HG02938 (cell line): ENCODE data around the gene CACNA2D1.

Experiments
- ATAC-seq: cut with Tn5 transposase; IDR thresholded peaks from one replicate; pipeline ENCODE4 v1.9.1; 2021; ENCODE audit warnings: mild to moderate bottlenecking, moderate library complexity; ENCODE audit not compliant: unreplicated experiment

Gene CACNA2D1

DNA sequence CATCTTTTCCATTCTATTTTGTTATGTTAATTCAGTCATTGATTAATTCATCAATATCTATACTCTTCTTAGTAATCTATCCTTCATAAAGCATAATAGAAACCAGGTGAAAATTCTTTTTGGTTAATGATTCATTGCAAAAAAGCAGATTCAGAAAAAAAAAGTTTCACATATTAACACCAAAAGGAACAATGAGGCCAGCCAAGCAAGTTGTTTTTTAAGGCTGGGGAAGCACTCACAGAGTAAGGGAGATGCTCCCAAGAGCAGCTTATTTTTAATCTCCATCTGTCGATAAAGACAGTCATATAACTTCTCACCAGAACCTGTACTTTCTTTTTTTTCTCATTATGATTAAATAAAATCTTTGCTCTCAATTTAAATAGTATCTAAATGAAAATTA is 95.8 kb downstream of the CACNA2D1 start:
- ATAC-seq = no peak

DNA sequence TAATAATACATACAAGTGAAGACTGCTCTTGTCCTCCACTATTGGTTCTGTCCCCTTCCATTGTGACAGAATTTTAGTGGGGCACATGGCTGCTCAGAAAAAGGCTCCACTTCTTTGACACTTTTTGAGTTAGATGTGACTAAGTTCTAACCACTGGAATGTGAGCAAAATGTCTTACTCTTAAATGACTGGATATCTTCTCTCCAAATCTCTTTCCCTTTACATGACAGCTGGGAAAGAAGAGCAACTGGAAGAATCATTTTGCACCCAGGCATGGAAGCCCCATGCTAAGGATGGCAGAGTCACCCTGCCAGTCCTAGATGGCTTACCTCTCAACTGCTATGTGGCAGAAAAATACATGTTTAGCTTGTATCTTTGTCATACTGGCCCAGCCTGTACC is 97.7 kb downstream of the CACNA2D1 start:
- no peak for ATAC-seq

DNA sequence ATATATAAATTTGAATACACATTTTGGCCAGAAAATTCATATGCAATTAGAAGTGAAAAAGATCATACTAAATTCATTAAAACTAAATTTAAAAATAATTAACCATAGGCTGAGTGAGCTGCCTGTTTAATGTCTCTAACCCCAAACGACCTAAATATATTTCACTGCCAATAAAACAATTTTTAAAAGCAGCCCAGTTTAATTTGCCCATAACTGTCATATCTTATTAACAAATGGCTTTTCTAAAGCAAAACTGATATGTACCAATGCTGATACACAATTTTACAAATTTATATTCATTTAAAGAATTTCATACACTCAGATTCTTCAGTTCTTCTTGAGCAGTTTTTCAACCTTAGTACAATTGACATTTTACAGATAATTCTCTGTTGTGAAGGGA is 99.9 kb downstream of the CACNA2D1 start:
- no peak for ATAC-seq

DNA sequence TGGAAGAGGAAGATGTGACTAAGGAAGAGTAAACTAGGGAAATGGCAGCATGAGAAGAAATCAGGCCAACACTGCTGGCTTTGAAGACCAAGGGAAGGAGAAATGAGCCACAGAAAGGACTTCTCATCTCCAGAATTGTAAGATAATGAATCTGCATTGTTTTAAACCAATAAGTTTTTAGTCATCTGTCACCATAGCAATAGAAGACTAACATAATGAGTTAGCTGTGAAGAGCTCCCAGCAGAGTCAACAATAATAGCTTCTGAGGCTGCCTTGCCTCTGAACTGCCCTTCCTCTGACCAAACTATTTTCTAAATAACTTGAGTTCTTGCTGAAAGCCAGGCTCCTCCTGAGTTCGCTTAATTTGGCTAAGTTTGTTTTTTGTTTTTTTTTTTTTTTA is 103.6 kb downstream of the CACNA2D1 start:
- no peak for ATAC-seq

DNA sequence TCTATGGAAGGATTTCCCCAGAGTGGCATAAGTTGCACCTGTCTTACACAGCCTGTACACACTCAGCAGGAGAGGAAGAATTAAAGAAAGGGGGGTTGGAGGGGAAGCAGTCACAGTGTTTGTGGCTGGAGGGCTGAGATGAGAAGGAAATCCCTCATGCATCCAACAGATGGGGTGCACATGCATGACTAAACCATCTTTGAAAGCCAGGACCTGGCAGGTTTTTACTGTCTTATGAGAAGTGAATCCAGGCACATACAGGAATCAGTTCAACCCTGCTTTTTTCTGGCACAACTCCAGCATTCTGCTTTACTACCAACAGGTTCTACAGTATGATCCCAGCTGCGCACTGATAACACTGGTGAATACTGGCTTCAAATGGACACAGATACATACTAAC is 107.7 kb downstream of the CACNA2D1 start:
- ATAC-seq = no peak

DNA sequence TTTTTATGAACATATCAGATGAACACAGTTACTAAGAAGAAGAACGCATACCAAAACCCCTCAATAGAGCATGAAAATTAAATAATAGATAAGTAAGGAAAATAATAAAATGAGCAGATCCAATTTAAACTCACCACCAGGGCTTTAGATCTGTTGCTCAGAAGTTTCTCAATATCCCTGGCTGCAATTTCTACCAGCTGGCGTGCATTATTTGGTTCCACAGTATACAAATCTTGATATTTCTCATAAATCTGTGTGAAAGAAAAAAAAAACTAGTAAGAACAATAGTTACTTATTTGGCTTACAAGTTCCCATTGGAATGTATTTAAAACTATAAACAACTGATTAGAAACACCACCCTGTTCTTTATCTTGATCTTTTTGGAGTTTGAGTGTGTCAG is 108.6 kb downstream of the CACNA2D1 start:
- ATAC-seq = no peak

DNA sequence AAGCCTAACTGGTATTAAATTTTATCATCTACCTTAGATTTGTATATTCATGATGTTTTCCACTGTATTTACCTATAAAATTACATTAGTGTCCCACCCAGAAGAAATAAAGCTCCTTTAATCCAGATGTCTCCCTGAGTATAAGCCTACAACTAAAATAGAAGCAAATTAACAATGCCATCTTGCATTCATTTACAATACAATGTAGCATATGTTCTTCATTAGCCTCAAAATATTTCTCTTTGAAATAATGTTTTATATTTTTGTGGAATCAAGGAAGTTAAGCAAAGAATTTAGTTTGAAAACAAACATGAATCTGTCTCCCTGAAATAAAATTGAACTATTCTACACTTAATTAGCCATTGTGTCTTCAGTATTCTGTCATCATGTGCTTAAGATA is 112.3 kb downstream of the CACNA2D1 start:
- ATAC-seq = no peak

DNA sequence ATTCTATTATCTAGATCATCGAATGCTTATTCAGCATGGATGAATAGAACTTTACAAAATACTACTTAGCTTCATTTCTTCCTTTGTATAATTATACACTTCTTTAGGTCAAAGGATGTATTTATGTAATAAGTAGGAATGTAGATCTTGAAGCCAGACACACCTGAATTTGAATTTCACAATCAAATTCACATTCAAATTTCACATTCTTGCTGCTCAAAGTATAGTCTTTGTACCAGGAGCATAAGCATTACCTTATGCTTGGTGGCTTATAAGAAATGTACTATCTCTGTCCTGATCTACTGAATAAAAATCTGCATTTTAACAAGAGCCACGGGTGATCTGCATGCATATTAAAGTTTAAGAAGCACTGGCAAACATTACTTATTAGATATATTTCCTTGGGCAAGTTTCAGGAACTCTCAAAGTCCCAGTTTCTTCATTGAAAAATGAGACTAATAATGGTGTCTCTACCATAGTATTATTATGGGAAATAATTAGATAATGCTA is 112.8 kb downstream of the CACNA2D1 start:
- ATAC-seq = no peak

DNA sequence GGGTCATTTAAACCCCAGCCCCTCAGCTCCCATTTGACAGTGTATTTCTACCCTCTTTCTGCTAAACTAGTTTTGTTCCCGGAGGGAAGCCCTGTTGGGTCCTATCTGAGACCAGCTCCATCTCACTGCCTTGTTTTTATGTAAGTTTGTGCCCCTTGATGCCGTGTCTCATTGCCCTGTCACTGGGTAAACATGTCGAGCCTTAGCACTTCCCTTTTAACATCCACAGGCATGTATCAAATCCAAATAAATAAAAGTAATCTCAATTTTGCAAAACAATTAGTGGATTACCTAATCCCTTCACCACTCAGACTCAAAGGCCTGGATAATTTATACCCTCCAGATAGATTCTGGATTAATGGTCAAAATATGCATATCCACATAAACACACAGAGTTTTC is 115.7 kb downstream of the CACNA2D1 start:
- no peak for ATAC-seq

DNA sequence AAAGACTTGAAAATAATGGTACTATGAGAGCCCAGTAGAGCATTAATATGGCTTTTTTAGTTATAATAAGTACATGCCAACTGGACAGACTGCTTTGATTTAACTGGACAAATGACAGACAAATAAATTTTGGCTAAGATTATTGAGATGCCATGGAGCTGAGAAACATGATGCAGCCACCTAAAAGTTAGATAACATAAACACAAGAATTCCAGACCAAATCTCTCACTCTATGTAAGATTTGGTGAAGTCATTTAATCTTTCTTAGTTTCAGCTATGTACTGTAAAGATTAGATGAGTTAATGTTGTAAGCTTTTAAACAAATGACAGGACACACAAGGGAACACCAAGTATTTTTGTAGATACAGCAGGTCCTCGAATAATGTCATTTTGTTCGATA is 118.2 kb downstream of the CACNA2D1 start:
- no peak for ATAC-seq

DNA sequence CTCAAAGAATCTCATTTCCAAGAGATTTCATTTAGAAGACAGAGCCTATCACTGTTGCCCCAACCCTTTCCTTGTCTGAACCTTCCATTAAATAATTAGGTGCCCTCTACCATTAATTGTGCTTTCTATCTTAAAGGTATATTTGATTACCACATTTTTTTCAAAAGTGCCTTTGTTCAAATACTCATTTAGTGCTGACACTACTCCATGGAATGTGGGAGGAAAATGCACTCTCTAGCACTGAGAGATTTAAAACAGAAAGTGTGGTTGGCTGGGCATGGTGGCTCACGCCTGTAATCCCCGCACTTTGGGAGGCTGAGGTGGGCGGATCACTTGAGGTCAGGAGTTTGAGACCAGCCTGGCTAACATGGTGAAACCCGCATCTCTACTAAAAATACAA is 119.8 kb downstream of the CACNA2D1 start:
- no peak for ATAC-seq

DNA sequence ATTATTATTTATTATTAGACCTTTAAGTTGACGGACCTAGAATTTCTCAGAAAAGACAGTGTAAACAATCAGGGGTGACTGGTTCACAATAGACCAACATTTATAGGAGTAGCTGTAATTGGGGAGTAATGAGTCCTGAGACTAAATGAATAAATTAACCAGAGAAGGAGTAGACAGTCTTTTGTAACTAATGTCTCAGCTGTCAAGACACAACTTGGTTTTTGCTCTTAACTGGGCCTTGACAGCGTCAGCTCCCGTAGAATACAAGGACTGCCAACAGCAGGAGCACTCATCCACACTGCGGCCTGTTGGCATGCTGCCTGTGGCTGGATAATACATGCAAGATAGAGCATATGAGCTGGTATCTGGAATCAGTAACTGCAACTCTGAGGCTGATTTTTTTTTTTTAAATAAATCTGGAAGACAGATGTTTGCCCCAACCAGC is 123.9 kb downstream of the CACNA2D1 start:
- ATAC-seq = no peak

DNA sequence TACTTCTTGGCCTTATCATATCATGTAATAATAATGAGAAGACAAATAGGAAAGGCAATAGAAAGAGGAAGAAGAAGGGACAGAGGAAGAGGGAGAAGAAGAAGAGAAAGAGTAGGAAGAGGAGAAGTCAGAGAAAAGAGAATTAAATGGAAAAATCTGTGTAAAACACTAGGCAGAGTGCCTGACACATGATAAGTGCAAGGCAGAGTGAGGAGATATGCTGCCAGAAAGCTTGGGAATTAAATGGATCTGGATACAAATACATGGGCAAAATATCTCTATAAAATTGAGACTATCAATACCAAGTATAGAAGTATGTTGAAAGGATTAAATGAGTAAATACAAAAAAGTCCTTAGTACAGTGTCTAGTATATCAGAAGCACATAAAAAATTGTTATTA is 124.8 kb downstream of the CACNA2D1 start:
- no peak for ATAC-seq

DNA sequence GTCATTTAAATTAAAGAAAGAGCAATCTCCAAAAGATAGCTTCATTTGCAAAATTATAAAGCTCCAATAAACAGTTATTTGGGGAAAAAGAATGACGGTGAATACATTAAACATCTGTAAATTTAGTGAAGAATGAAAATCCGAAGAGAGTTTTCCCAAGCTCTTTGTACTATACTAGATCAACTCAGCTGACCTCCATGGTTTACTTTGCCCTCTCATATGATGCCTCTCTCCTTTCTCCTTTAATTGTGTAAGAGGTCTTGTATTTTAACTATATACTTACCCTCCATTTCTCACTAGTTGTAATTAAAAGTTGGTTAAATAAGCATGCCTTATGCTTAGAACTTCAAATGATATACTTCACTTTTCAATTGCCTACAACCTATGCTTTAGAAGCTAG is 125.8 kb downstream of the CACNA2D1 start:
- ATAC-seq = no peak

DNA sequence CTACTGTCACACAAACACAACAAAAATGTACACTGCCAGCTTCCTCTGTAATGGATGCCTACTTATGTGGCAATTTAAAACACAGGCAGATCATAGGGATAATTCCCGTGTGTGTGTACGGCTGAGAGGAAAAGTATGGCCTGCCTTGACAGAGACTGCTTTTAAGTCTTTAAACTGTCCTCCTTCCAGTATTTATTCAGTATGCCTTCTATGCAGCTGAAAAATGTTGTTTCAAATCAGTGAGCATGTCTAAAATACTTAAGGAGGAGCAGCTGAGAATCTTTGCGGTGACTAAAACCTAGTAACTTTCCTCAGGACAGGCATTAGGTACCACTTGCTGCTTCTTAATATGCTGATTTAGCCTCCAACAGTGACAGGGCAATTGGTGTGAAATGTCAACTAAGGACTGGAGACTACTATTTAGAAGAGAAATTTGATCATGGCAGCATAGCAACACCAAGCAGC is 126.3 kb downstream of the CACNA2D1 start:
- ATAC-seq = no peak

DNA sequence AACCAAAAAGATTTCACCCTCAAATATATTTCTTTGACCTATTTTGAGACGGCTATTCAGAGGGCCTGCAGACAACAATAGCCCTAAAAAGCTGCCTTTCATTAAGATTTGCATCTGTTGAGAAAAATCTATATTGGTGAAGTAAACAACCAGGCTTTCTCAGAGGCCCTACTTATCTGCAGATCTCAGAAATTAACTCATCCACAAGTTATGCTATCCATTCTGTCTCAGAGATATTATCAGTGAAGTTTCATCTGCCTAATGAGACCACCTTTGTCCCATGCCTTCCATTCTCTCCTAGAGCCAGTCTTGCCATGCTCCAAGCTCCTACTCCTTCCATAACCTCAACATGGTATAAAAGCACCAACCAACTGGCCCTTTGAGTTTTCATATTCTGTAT is 130.3 kb downstream of the CACNA2D1 start:
- ATAC-seq = no peak

DNA sequence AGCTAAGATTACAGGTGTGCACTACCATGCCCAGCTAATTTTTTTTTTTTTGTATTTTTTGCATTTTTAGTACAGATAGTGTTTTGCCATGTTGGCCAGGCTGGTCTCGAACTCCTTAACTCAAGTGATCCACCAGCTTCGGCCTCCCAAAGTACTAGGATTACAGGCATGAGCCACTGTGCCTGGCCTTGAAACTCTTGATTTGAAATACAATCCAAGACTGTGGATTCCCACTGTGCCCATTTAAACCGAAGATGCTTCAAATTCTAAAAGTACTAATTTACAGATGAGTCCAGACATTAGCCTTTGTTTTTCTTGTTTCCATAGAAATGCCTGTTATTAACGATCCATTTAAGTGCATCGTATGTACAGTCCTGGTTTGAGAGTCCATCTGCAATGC is 130.9 kb downstream of the CACNA2D1 start:
- no peak for ATAC-seq

DNA sequence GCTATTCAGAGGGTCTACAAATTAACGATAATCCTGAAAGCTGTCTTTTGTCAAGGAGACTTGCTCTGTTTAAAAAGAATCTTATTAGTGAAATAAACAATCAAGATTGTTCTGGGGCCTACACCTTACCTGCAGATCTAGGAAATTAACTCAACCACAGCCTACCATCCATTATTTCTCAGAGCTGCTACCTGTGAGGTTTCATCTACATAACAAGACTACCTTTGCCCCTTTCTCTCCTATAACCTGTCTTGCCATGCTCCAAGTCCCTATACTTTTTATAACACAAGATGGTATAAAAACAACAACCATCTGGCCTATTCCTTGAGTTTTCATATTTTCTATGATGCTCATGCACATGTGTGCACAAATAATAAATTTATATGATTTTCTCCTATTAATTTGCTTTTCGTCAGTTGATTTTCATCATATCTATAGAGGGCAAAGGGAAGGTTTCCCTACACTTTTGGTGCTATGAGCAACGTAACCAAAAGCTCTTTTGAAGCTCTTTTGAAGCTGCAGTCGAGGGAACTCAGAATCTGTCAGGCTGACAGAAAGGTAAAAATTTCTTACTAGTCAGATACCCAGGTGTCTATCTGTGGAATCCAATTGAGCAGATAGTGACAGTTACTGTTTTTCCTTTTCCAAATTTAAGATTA is 138.1 kb downstream of the CACNA2D1 start:
- no peak for ATAC-seq

DNA sequence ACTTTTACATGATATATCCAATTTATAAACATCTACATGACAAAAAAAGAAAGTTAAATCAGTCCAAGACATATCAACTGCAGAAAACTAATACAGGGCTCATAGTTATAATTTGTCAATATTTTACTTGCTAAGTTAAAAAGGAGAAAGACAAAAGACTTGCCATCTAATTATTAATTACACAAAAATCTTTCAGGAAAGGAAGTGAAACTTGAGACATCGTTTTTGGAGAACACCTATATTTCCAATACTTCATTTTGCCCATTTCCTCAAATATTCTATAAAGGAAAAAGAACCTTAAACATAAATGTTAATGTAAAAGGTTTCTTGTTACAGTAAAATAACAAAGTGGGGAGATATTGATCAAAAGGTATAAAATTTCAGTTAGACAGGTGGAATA is 148.7 kb downstream of the CACNA2D1 start:
- ATAC-seq = no peak

DNA sequence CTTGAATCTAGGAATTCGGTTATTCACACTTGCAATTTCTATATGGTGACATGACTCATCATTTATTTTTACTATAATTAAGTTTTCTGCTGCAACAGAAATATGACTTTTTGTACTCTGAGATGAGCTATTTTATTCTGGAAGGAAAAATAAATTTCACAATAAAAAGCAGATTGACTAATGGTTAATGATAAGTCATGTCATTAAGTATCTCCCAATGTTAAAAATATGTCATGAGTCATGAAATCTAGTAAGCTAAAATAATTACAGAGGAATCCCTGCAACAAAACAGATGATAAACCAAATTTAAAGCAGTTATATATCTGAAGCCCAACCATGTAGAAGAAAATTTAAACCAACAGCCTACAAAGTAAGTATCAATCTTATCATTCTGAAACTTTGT is 149.2 kb downstream of the CACNA2D1 start:
- no peak for ATAC-seq

DNA sequence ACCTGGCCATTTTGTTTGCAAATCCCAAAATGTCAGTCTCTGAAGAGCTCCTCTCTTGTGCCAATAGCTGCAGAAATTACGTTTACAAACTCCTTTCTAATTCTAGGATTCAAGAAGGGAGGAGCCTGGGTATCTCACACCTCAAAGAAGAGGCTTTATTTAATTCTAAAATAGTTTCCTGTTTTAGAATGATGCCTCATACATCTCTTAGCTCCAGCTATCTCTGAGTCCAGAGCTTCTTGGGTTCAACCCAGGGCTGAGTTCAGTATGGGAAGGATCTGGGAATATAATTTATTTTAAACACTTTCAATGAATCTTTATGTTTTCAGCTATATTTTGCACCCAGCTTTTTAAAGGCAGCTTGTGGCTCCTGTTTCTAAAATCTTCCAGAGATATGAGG is 150.1 kb downstream of the CACNA2D1 start:
- ATAC-seq = no peak

DNA sequence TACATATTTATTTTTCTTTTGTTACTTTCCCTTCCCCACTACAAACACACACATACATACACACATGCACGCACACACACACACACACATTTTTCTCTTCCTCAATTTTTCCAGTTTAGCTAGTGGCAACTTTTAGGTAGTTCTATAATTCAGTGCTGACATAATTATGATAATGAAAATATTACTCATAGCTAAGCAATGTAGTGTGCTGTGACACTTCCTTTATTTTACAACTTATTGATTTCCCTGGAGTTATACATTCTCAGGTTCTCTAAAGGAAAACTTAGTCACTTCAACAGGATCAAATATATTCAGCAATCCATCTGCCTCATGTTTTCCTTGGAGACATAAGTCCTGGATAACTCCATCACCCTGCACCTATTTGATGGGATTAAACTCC is 151.6 kb downstream of the CACNA2D1 start:
- ATAC-seq = no peak

DNA sequence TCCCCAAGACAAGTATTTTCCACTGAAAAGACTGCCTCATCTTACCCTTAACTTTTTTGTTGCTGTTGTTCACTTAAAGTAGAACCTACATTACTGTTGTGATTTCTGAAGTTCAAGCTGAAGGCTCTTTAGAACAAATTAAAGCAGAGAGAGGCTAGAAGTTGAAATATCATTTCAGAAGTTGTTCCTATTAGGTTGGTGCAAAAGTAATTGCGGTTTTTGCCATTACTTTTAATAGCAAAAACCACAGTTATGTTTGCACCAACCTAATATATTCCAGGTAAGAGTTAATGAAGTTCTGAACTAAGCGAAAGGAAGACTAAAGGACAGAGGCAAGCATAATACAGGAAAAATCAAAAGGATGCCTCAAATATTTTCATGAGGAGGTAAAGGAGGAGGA is 153.7 kb downstream of the CACNA2D1 start:
- ATAC-seq = no peak
